Posterior cingulate gyrus (tissue), 11 donors: ENCODE results near the gene DPY19L2.
"Not testable (repeated sequence)": the region's sequence is repeated elsewhere in the genome, so short reads cannot be mapped to it uniquely, and the experiment has no call there.

Experiments
- DNase-seq, 10 donors: peaks; one replicate each; pipeline versions ENCODE4 v3.0.0 to v3.0.0-alpha.2; 2020 to 2021; ENCODE audit warnings: mixed read lengths in 3 of 10
- intact Hi-C: fragments of 100-400 bp; cut with DNase I; formaldehyde crosslinking; loops from one replicate; pipeline ENCODE4 v1.15.1; 2023

Gene DPY19L2

DNA sequence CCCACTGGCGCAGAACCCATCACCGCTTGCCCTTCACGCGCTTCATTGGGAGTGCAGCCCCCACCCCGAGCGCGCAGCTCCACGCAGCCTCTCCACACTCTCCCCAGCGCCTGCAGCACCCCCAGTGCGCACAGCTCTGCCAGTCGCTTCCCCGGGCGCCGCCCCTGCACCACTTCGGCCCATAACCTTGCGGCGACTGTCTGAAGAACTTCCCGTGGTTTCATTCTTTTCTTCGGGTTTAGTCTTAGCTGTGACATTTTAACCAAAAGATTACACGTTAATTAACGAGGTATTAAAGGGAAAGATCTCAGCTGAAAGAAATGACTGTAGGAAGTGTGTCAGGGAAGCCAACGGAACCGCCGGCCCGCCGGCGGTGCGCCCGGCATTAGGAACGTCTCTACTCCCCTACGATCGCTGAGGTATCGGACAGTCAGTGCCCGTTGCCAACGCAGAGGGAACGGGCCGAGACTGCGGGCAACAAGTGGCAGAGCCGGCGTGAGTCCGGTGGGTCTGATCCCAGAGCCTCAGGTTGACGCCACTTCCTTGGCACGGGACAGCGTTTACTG is 590 bp upstream of the DPY19L2 start:
- DNase-seq, result peak in 8 of 10 donors; percentile 19 to 88 (median 42)
- intact Hi-C loops, result not testable (repeated sequence)

GRCh38 chr12:63663005-63663404 is 5.3 kb downstream of the DPY19L2 start:
- DNase-seq, intact Hi-C loops: not testable (repeated sequence)

DNA sequence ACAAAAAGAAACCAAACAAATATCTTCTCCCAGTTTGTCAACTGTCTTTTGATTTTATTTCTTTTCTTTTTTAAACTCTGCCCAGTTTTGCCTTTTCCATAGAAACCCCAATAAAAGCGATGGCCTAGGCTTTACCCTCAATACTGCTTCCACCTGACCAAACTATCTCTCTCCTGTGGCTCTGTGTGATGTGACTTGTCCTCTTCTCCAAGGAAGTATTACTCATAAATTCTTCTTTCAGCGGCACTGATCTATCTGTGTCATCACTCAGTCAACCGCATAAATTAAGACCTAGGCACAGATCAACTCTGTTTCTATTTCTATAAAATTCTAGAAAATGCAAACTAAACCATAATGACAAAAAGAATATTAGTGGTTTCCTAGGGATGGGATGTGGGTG is 9.8 kb downstream of the DPY19L2 start:
- intact Hi-C loops, DNase-seq: not testable (repeated sequence)

GRCh38 chr12:63656407-63656806 is 11.9 kb downstream of the DPY19L2 start:
- intact Hi-C loops, DNase-seq: not testable (repeated sequence)

DNA sequence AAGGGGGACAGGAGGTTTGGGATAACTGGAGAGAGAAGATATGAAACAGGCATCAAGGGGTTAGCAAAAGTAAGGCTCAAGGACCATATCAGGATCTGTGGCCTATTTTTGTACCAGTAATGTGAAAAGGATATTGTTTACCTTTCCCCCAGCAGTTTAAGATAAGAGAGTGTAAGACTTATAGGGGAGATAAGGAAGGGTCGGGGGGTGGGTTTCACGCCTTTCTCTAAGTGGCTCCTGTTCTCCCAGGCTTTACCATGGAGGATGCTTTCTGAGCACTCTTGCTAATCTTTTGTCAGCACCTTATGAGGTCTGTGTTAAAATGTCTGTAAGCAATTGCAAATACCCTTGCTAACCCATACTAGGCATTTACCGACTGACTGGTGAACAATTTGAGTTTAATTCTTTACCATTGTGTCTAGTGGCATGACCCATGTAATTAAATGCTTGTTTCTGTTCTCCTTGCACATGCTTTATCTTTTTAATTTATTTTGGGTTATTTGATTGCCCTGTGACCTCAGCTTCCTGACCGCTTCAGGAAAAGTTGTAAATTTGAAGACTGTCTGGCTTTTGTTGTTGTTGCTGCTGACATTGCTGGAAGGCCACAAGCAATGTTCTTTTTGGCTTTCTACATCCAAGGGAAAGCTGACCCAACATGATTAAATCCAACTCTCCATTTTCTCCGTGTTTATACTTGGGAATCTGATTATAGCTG is 12.6 kb downstream of the DPY19L2 start:
- intact Hi-C loops, DNase-seq: not testable (repeated sequence)

DNA sequence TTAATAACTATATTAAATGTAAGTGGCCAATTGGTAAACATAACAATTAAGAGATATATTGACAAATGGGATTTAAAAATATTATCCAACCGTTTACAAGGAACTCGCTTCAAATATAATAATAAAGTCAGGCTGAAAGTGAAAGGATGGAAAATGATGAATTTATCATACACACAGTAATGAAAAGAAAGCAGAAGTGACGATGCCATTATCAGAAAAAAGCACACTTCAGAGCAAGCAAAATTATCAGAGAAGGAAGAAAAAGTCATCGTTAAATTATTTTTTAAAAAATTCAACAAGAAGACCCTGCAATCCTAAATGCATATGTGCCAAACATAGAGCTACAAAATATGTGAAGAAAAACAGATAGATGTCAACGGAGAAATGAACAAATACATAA is 13.8 kb downstream of the DPY19L2 start:
- DNase-seq, intact Hi-C loops: not testable (repeated sequence)

DNA sequence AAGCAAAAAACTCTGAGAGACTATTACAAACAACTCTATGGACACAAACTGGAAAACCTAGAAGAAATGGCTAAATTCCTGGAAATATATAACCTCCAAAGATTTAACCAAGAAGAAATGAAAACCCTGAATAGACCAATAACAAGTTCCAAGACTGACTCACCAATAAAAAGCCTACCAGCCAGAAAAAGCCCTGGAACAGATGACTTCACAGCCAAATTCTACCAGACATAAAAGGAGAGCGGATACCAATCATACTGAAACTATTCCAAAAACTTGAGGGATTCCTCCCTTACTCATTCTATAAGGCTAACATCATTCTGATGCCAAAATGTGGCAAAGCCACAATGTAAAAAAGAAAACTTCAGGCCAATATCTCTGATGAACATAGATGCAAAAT is 18.8 kb downstream of the DPY19L2 start:
- intact Hi-C loops, DNase-seq: not testable (repeated sequence)

DNA sequence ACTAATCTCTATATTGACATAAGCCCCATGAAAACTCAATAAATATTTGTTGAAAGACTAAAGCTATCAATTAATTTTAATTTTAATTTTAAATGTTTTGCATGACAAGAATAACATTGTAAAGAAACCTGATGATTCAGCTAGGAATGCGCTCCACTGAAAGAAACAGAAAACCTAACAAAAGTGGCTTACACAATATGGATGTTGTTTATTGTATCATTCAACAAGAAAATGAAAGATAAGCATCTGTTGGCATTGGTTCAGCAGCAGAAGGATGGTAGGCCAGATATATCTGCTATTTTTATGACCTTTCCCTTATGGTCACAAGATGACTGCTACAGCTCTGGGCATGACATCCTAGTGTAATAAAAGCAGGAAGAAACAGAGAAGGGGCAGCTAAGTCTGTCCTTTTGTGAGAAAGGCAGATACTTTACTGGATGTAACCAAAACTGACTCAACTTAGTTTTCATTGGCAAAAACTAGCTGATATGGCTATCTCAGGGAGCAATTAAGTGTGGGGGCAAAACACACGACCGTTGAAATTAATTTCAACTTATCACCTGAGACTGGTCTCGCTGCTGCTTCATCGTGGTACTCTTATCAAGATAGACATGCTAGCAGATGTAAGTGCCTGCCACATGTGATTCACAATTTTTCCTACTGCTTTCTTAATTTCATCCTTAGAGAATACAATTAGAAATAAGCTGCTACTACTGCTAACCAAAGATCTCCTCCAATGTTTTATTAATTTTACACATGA is 24.7 kb downstream of the DPY19L2 start:
- intact Hi-C loops, DNase-seq: not testable (repeated sequence)

GRCh38 chr12:63624258-63624657 is 44.0 kb downstream of the DPY19L2 start:
- intact Hi-C loops, result not testable (repeated sequence)

DNA sequence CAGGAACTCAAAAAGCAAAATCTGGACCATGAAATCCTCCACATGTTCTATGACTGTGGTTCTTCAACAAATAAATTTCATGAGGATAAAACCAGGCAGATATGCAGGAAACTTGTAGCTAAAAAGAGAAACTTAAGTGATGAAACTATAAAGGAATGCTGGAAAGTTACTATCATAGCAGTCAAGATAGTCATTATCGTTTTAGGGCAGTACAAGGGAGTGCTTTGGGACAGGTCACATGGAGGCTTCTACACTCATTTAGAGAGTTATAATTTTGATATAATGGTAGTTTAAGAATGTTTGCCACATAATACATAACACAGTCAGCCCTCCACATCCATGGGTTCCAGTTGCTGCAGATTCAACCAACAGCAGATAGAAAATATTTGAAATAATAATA is 52.7 kb downstream of the DPY19L2 start:
- intact Hi-C loops, result not testable (repeated sequence)

More at GRCh38 chr12:63624258-63624657, 44.0 kb downstream of the DPY19L2 start:
- DNase-seq, result not testable (repeated sequence)

DNA sequence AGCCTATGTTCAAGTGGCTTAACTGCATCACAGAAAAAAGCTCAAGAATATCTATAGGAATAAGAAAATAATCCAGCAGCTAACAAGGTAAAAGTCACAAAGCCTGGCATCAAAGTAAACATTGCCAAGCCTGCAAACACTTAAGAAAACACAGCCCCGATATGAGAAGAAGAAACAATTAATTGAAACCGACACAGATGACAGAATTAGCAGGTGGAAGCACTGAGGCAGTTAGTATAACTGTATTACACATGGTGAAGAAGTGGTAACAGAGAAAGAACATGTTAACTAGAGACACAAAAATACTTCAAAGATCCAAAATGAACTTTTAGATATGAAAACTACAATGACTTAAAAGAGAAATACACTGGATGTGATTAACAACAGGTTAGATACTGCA is 57.0 kb downstream of the DPY19L2 start:
- intact Hi-C loops, DNase-seq: not testable (repeated sequence)

More for the DNA sequence above, 52.7 kb downstream of the DPY19L2 start:
- DNase-seq, result not testable (repeated sequence)

DNA sequence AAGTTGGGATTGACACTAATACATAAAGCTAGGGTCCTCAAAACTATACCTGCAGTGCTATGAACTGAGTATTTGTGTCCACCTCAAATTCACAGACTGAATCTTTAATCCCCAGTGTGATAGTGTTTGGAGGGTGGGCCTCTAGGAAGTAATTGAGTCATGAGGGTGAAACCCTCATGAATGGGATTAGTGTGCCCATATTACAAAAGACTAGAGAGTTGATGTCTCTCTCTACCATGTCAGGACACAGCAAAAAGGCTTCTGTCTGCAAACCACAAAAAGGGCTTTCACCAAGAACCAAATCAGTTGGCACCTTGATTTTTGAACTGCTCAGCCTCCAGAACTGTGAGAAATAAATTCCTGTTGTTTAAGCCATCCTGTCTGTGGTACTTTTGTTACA is 59.0 kb downstream of the DPY19L2 start:
- intact Hi-C loops, DNase-seq: not testable (repeated sequence)

DNA sequence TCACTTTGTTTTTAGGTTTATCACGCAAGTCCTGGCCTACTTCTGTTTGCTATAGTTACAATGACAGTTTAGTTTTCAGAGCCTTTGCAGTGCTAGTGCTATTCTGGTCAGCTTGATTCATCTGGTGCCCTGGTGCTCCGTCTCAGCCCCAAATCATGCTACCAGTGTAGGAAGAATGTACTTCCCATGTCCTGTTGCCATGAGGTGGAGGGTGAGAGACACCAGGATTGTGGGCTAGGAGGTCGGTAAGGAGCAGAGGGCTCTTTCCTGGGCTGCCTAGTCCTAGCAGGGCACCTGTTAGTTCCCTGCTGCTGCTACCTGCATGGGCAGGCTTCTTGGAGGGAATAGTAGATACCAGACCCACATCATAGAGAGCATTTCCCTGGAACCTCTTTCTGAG is 63.3 kb downstream of the DPY19L2 start:
- peak in 1 of 10 donors; percentile 42 for DNase-seq
- intact Hi-C loops, result not testable (repeated sequence)

DNA sequence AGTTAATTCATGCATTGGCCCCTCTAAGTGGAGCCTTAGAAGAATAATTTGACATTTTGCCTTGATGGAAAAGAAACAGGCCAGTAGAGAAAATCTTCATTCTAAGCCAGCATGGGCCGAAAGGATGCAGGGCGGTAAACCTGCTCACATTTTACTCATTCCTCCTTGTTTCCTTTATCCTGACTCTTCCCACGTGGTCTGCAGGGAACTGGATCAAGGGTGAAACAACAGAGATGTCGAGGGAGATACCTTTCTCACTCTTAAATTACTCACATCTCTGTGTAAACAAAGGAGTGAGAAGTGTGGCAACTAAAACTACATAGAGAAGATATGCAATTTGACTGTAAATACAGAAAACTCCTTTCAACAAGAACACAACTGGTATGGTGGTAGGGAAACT is 73.5 kb downstream of the DPY19L2 start:
- DNase-seq, intact Hi-C loops: not testable (repeated sequence)

- intact Hi-C loops, DNase-seq: not testable (repeated sequence)
Measured at GRCh38 chr12:63584426-63584825, 83.9 kb downstream of the DPY19L2 start.

DNA sequence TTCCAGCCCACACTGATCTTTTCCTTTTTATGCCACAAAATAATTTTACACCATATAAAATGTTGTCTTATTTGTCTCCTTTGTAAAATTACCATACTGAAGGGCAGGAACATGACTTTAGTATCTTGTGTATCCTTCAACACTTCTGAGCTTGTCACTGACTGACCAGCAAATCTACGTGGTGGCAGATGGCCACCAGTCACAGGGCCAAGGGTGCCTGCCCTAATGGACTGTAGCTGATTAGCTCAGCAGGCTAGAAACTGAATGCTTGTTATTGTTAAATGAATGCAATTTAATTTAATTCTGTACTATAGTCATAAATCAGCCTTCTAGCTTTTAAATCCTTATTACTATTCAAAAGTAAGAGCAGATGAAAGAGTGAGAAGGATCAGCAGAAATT is 85.0 kb downstream of the DPY19L2 start:
- intact Hi-C loops, DNase-seq: not testable (repeated sequence)

DNA sequence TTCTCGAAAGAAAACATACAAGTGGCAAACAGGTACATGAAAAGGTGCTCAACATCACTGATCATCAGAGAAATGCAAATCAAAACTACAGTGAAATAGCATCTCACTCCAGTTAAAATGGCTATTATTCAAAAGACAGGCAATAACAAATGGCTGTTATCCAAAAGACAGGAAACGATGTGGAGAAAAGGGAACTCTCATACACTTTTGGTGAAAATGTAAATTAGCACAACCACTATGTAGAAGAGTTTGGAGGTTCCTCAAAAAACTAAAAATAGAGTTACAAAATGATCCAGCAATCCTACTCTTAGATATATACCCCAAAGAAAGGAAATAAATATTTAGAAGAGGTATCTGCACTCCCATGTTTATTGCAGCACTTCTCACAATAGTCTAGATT is 90.7 kb downstream of the DPY19L2 start:
- intact Hi-C loops, DNase-seq: not testable (repeated sequence)

GRCh38 chr12:63572038-63572437 is 96.3 kb downstream of the DPY19L2 start:
- DNase-seq, intact Hi-C loops: not testable (repeated sequence)

DNA sequence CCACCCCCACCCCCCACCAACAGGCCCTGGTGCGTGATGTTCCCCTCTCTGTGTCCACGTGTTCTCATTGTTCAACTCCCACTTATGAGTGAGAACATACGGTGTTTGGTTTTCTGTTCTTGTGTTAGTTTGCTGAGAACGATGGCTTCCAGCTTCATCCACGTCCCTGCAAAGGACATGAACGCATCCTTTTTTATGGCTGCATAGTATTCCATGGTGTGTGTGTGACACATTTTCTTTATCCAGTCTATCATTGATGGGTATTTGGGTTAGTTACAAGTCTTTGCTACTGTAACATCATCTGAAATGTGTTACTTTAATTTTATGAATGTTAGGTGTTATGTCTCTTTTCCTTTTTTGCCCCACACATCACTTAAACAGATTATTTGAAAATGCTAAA is 109.8 kb downstream of the DPY19L2 start:
- intact Hi-C loops, DNase-seq: not testable (repeated sequence)

DNA sequence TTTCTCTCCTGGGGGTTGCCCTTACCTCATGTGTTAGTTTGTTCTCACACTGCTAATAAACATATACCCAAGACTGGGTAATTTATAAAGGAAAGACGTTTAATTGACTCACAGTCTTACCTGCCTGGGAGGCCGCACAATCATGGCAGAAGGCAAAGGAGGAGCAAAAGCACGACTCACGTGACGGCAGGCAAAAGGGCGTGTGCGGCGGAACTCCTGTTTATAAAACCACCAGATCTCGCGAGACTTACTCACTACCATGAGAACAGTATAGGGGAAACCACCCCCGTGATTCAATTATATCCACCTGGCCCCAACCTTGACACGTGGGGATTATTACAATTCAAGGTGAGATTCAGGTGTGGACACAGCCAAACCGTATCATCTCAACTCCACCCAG is 116.9 kb downstream of the DPY19L2 start:
- intact Hi-C loops, DNase-seq: not testable (repeated sequence)

DNA sequence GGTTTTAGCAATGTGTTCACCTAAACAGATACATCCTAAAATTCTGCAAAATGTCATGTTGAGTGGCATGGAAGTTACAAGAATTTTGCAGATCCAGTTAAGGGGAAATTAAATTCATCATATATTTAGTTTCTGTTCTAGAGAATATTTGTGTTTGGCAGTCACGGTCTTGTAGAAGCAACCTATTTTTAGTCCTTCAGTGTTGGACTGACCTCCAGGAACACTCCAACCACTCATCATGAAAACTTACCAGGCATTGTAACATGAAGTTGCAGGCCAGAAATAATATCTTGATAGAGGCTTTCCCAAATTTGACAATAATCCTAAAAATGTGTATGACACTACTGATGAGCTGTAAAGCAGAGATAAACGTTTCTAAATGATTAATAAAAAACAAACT is 119.3 kb downstream of the DPY19L2 start:
- intact Hi-C loops, DNase-seq: not testable (repeated sequence)
